Measurements from ENCODE around the gene CTSE.

DNA sequence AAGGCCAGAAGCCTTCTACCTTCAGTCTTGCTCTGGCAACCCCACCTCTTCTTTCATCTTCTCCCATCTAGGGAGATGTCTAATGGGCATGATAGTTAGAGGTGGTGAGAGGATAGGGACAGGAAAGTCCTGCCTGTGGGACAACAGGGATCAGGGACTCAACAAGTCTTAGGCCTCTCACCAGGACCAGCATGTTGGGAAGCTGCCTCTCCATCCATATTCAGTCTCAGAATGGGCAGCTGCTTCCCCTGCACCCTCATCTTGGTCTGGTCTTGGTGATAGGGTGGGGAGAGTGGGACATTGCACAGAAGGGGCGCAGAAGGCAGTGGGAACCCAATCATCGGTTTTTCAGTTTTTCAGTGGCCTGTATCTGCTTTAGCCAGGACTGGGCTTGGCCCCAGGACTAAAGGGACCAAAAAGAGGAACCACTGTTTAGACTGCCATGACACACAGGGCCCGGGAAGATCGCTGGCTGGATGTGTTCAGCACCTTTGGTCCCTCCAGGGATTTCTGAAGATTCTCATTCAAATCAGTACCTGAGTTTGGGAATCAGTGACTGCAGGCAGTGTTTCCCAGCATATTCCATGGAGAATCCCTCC, 42.0 kb upstream of the CTSE start:
- TF ChIP-seq, protein P1, sequence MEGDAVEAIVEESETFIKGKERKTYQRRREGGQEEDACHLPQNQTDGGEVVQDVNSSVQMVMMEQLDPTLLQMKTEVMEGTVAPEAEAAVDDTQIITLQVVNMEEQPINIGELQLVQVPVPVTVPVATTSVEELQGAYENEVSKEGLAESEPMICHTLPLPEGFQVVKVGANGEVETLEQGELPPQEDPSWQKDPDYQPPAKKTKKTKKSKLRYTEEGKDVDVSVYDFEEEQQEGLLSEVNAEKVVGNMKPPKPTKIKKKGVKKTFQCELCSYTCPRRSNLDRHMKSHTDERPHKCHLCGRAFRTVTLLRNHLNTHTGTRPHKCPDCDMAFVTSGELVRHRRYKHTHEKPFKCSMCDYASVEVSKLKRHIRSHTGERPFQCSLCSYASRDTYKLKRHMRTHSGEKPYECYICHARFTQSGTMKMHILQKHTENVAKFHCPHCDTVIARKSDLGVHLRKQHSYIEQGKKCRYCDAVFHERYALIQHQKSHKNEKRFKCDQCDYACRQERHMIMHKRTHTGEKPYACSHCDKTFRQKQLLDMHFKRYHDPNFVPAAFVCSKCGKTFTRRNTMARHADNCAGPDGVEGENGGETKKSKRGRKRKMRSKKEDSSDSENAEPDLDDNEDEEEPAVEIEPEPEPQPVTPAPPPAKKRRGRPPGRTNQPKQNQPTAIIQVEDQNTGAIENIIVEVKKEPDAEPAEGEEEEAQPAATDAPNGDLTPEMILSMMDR (IDR thresholded peaks at IDR 0.05) = no peak
- TF ChIP-seq POLR2A (IDR thresholded peaks at IDR 0.05) = no peak

Measured in prostate gland (tissue), 2 donors.